Measurements from ENCODE around the gene BCL7A. TPM values are rescaled to one million over a fixed set of nuclear protein-coding genes. Genes with fewer than 3 reads are reported as not detected.
A peak's percentile ranks its signal among the peaks of the same experiment; 100 is the strongest.
"Not testable (repeated sequence)": the region's sequence is repeated elsewhere in the genome, so short reads cannot be mapped to it uniquely, and the experiment has no call there.

The BCL7A gene
- total and polyA plus RNA-seq, 9 of the 15 experiments (the other 6 are each of a cell fraction or from before 2014, with no cell fraction given), result 0.25 to 21.9 (median 14.9) TPM

DNA sequence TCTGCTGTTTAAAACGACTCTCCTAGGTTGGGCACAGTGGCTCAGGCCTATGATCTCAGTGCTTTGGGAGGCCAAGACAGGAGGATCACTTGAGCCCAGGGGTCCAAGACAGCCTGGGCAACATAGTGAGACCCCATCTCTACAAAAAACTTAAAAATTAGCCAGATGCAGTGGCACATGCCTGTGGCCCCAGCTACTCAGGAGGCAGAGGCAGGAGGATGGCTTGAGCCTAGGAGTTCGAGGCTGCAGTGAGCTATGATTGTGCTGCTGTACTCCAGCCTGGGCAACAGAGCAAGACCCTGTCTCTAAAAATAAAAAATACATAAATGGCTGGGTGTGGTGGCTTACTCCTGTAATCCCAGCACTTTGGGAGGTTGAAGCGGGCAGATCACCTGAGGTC is 19.8 kb downstream of the BCL7A start:
- H3K4me1 ChIP-seq (replicated peaks in 1 of 2; ENCODE audit: control insufficient read depth in 2 of 2, insufficient read depth in 2 of 2, low read length in 2 of 2); CTCF ChIA-PET (ENCODE audit: low intra/inter-chr PET ratio); BruUV-seq (replicated peaks); H3K27me3 ChIP-seq (ENCODE audit: control insufficient read depth in 2 of 2, insufficient read depth in 2 of 2, low read length in 2 of 2); H3K27ac ChIP-seq (ENCODE audit: extremely low read depth, low read depth, low read length); H3K4me3 ChIP-seq; intact Hi-C loops (cut with micrococcal nuclease); H3K79me2 ChIP-seq (ENCODE audit: control insufficient read depth, insufficient read depth, low read length); H2AFZ ChIP-seq (ENCODE audit: low read depth, low read length); H3K4me2 ChIP-seq (ENCODE audit: insufficient read depth, low read length); H4K20me1 ChIP-seq (replicated peaks; ENCODE audit: control insufficient read depth, insufficient read depth, low read length); H3K9me1 ChIP-seq (ENCODE audit: control insufficient read depth, insufficient read depth, low read length); POLR2A ChIA-PET; FAIRE-seq; H3K9me3 ChIP-seq (replicated peaks; ENCODE audit: control insufficient read depth, insufficient read depth, low read depth, low read length); DNase-seq (ENCODE audit: extremely low read depth in 1 of 4, low spot score in 3 of 4); ATAC-seq; H3K9ac ChIP-seq (ENCODE audit: insufficient read depth in 1 of 2, low read depth in 2 of 2, low read length in 2 of 2): not testable (repeated sequence)
- 75% methylated on average over 3 of the region's 3 CpGs for WGBS (ENCODE audit: insufficient coverage, low coverage, missing lambda C conversion rate)
- peak; percentile 96 for TF ChIP-seq ZNF121 (CRISPR knock-in tag; conservative IDR thresholded peaks at IDR 0.05)
- peaks cover 60% of the 10 kb centered on the region; the same call in 1 of the 3 replicates for H3K36me3 ChIP-seq (ENCODE audit: control insufficient read depth, insufficient read depth, low read length)
- in situ Hi-C loops (cut with MboI), result loop anchor here (5.0 kb wide), 1 partner anchor 151 kb away; no protein-coding TSS in a partner anchor

DNA sequence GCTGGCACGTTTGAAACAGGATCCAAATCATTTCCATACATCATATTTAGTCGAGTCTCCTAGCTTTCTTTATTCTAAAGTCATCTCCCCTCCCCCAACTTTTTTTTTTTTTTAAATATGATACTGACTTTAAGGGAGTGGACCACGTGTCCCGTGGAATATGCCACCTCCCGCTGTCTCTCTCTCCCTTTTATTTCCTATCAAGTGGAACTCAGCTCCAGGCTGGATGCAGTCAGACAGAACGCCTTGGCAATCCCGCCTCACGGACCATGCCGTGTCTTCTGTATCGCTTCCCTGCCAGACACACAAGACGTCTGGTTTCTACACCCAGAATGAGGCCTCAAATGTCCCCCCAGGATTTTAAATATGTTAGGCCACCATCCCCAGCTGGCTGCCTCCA is 21.2 kb downstream of the BCL7A start:
- Histone ChIP-seq H3K9me3 (replicated peaks; ENCODE audit: control insufficient read depth, insufficient read depth, low read depth, low read length) (no peaks in the 10 kb centered on the region), H3K4me1 (replicated peaks in 1 of 2; ENCODE audit: control insufficient read depth in 2 of 2, insufficient read depth in 2 of 2, low read length in 2 of 2) (peaks cover 0 to 3% of the 10 kb centered on the region in 2 experiments; a peak in 1 of 5 replicates), H3K9me1 (ENCODE audit: control insufficient read depth, insufficient read depth, low read length) (no peaks in the 10 kb centered on the region), H3K27me3 (ENCODE audit: control insufficient read depth in 2 of 2, insufficient read depth in 2 of 2, low read length in 2 of 2) (no peaks in the 10 kb centered on the region), H3K4me2 (ENCODE audit: insufficient read depth, low read length) (no peak overlapping the region), H3K36me3 (ENCODE audit: control insufficient read depth, insufficient read depth, low read length) (peaks cover 52% of the 10 kb centered on the region; the same call in 1 of the 3 replicates), H3K27ac (ENCODE audit: extremely low read depth, low read depth, low read length) (no peak overlapping the region), H3K79me2 (ENCODE audit: control insufficient read depth, insufficient read depth, low read length) (no peaks in the 10 kb centered on the region), H3K4me3 (no peak overlapping the region), H4K20me1 (replicated peaks; ENCODE audit: control insufficient read depth, insufficient read depth, low read length) (no peaks in the 10 kb centered on the region), H3K9ac (ENCODE audit: insufficient read depth in 1 of 2, low read depth in 2 of 2, low read length in 2 of 2) (0 out of 4 replicates have a peak overlapping the region, but pooled peaks of 1 of the 2 experiments have one; percentile 17), H2AFZ (ENCODE audit: low read depth, low read length) (no peak overlapping the region)
- CTCF ChIA-PET (ENCODE audit: low intra/inter-chr PET ratio), result no interaction called here
- in situ Hi-C loops (cut with MboI) (loop anchor here (5.0 kb wide), 1 partner anchor 149 kb away; no protein-coding TSS in a partner anchor), intact Hi-C loops (cut with micrococcal nuclease) (no loop called here)
- 85% methylated on average over 7 of the region's 11 CpGs for WGBS (ENCODE audit: insufficient coverage, low coverage, missing lambda C conversion rate)
- POLR2A ChIA-PET, result interaction anchor here (0.6 to 0.9 kb wide), 2 partner anchors 11 to 36 kb away, joined by 3 to 4 read pairs; partner anchors contain the start of gene MLXIP
- DNase-seq (ENCODE audit: extremely low read depth in 1 of 4, low spot score in 3 of 4) (no peak), FAIRE-seq (no peak), ATAC-seq (no peak)
- BruUV-seq (replicated peaks), result no TSS peak
- TF ChIP-seq ZFP36 (IDR thresholded peaks at IDR 0.05; ENCODE audit: low read depth, low read length, partially characterized antibody), result no peak
- no peak for TF ChIP-seq YBX1 (IDR thresholded peaks at IDR 0.05)
- TF ChIP-seq, protein P1, sequence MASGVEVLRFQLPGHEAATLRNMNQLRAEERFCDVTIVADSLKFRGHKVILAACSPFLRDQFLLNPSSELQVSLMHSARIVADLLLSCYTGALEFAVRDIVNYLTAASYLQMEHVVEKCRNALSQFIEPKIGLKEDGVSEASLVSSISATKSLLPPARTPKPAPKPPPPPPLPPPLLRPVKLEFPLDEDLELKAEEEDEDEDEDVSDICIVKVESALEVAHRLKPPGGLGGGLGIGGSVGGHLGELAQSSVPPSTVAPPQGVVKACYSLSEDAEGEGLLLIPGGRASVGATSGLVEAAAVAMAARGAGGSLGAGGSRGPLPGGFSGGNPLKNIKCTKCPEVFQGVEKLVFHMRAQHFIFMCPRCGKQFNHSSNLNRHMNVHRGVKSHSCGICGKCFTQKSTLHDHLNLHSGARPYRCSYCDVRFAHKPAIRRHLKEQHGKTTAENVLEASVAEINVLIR (CRISPR knock-in tag; IDR thresholded peaks at IDR 0.05), result no peak
- TF ChIP-seq RBM17 (IDR thresholded peaks at IDR 0.05; ENCODE audit: borderline replicate concordance, low read depth, low read length), result no peak
- no peak for TF ChIP-seq ETS2 (tag; IDR thresholded peaks at IDR 0.05; ENCODE audit: borderline replicate concordance, poor library complexity, severe bottlenecking)
- TF ChIP-seq RBFOX2 (IDR thresholded peaks at IDR 0.05; ENCODE audit: low read depth, low read length), result no peak
- no peak for TF ChIP-seq GABPA (tag; conservative IDR thresholded peaks at IDR 0.05; ENCODE audit: low read depth)
- no peak for TF ChIP-seq EGR1 (conservative IDR thresholded peaks at IDR 0.05)
- no peak for TF ChIP-seq NONO (IDR thresholded peaks at IDR 0.05; ENCODE audit: low read depth in 2 of 2, low read length in 1 of 2)
- TF ChIP-seq NCOR1 (IDR thresholded peaks at IDR 0.05), result no peak
- TF ChIP-seq BRF1 (IDR thresholded peaks at IDR 0.05; ENCODE audit: borderline replicate concordance, extremely low read depth, insufficient read length), result no peak
- no peak for TF ChIP-seq POU5F1 (IDR thresholded peaks at IDR 0.05; ENCODE audit: borderline replicate concordance, low read depth, low read length, partially characterized antibody)
- TF ChIP-seq ZNF316 (IDR thresholded peaks at IDR 0.05), result no peak
